Stimulated activated naive B cell treated with anti-CD40 and anti-IgM and Interleukin-4, amounts not matched to agents 10 μg/mL and 1 μg/mL and 100 μg/mL, for 72 hours (primary cell): ENCODE results near the gene AK8.
"Not testable (repeated sequence)": the region's sequence is repeated elsewhere in the genome, so short reads cannot be mapped to it uniquely, and the experiment has no call there.

Experiments used
- ATAC-seq, 2 donors: fragments of 150-1000 bp; cut with Tn5 transposase; replicated peaks; 2 replicates each; pipeline ENCODE4 v1.10.0; 2021; ENCODE audit warnings: moderate library complexity in 1 of 2
- DNase-seq: peaks from one replicate; pipeline ENCODE4 v3.0.0; 2021
- H3K27ac Mint-ChIP-seq: one replicate; pipeline ENCODE4 v1.8.0; 2022; ENCODE audit warnings: mild to moderate bottlenecking, mixed read lengths
- H3K27me3 Mint-ChIP-seq, 2 donors: one replicate each; pipeline ENCODE4 v1.8.0; 2022; ENCODE audit warnings: mixed read lengths in 2 of 2
- H3K36me3 Mint-ChIP-seq, 2 donors: one replicate each; pipeline ENCODE4 v1.8.0; 2022; ENCODE audit warnings: mixed read lengths in 2 of 2, mild to moderate bottlenecking in 1 of 2
- H3K4me1 Mint-ChIP-seq, 2 donors: one replicate each; pipeline ENCODE4 v1.8.0; 2022; ENCODE audit warnings: mixed read lengths in 2 of 2, mild to moderate bottlenecking in 1 of 2
- H3K4me3 Mint-ChIP-seq, 2 donors: one replicate each; pipeline ENCODE4 v1.8.0; 2022; ENCODE audit warnings: mild to moderate bottlenecking in 2 of 2, mixed read lengths in 2 of 2, moderate library complexity in 1 of 2
- H3K9me3 Mint-ChIP-seq, 2 donors: one replicate each; pipeline ENCODE4 v1.8.0; 2022; ENCODE audit warnings: mixed read lengths in 2 of 2, mild to moderate bottlenecking in 1 of 2

Gene AK8

GRCh38 chr9:132725306-132725705 is 152.8 kb downstream of the AK8 start:
- Mint-ChIP-seq H3K27me3 (peaks cover 16 to 43% of the 10 kb centered on the region in 2 donors), H3K36me3 (no peaks in the 10 kb centered on the region), H3K27ac (no peak overlapping the region), H3K4me3 (no peak overlapping the region), H3K4me1 (no peaks in the 10 kb centered on the region), H3K9me3 (no peaks in the 10 kb centered on the region)
- ATAC-seq (no peak), DNase-seq (no peak)

GRCh38 chr9:132723809-132724208 is 154.3 kb downstream of the AK8 start:
- ATAC-seq, result no peak
- no peaks in the 10 kb centered on the region for H3K9me3 Mint-ChIP-seq

GRCh38 chr9:132722564-132723065 is 155.5 kb downstream of the AK8 start:
- Mint-ChIP-seq H3K27ac (no peak overlapping the region), H3K36me3 (no peaks in the 10 kb centered on the region), H3K4me3 (no peak overlapping the region), H3K4me1 (no peaks in the 10 kb centered on the region), H3K9me3 (no peaks in the 10 kb centered on the region), H3K27me3 (peaks cover 20 to 49% of the 10 kb centered on the region in 2 donors)
- ATAC-seq, result no peak
- no peak for DNase-seq

More at GRCh38 chr9:132723809-132724208, 154.3 kb downstream of the AK8 start:
- Mint-ChIP-seq H3K27me3 (peaks cover 13 to 47% of the 10 kb centered on the region in 2 donors), H3K4me3 (no peak overlapping the region), H3K4me1 (no peaks in the 10 kb centered on the region), H3K36me3 (no peaks in the 10 kb centered on the region), H3K27ac (no peak overlapping the region)
- no peak for DNase-seq

GRCh38 chr9:132721661-132722060 is 156.4 kb downstream of the AK8 start:
- DNase-seq (no peak), ATAC-seq (no peak)
- Mint-ChIP-seq H3K4me1 (no peaks in the 10 kb centered on the region), H3K4me3 (no peak overlapping the region), H3K9me3 (no peaks in the 10 kb centered on the region), H3K36me3 (no peaks in the 10 kb centered on the region), H3K27me3 (peaks cover 26 to 53% of the 10 kb centered on the region in 2 donors), H3K27ac (no peak overlapping the region)

- H3K27ac Mint-ChIP-seq, ATAC-seq, H3K9me3 Mint-ChIP-seq, H3K4me3 Mint-ChIP-seq, DNase-seq, H3K36me3 Mint-ChIP-seq, H3K4me1 Mint-ChIP-seq: not testable (repeated sequence)
- peaks cover 27 to 46% of the 10 kb centered on the region in 2 donors for H3K27me3 Mint-ChIP-seq
These were observed 159.6 kb downstream of the AK8 start for GRCh38 chr9:132718381-132718928.

GRCh38 chr9:132717326-132717945 is 160.6 kb downstream of the AK8 start:
- Mint-ChIP-seq H3K4me3 (no peak overlapping the region), H3K27ac (no peak overlapping the region), H3K9me3 (no peaks in the 10 kb centered on the region), H3K4me1 (no peaks in the 10 kb centered on the region), H3K36me3 (no peaks in the 10 kb centered on the region), H3K27me3 (peaks cover 24 to 41% of the 10 kb centered on the region in 2 donors)
- DNase-seq, result no peak
- ATAC-seq, result no peak

- H3K27ac Mint-ChIP-seq, result no peak overlapping the region
- no peak for DNase-seq
- peaks cover 24 to 41% of the 10 kb centered on the region in 2 donors for H3K27me3 Mint-ChIP-seq
- no peaks in the 10 kb centered on the region for H3K9me3 Mint-ChIP-seq
- ATAC-seq, result no peak
- no peaks in the 10 kb centered on the region for H3K4me1 Mint-ChIP-seq
- H3K36me3 Mint-ChIP-seq, result no peaks in the 10 kb centered on the region
- no peak overlapping the region for H3K4me3 Mint-ChIP-seq
These were observed 162.1 kb downstream of the AK8 start for GRCh38 chr9:132716007-132716406.

- H3K4me1 Mint-ChIP-seq, result no peaks in the 10 kb centered on the region
- H3K4me3 Mint-ChIP-seq, result no peak overlapping the region
- no peaks in the 10 kb centered on the region for H3K9me3 Mint-ChIP-seq
- H3K36me3 Mint-ChIP-seq, result no peaks in the 10 kb centered on the region
- H3K27ac Mint-ChIP-seq, result no peak overlapping the region
- ATAC-seq, result no peak
- peaks cover 26 to 34% of the 10 kb centered on the region in 2 donors for H3K27me3 Mint-ChIP-seq
- no peak for DNase-seq
These were observed 165.3 kb downstream of the AK8 start for GRCh38 chr9:132712753-132713152.

- Mint-ChIP-seq H3K4me3 (no peak overlapping the region), H3K27ac (no peak overlapping the region), H3K36me3 (no peaks in the 10 kb centered on the region), H3K9me3 (no peaks in the 10 kb centered on the region), H3K27me3 (peaks cover 18 to 27% of the 10 kb centered on the region in 2 donors), H3K4me1 (no peaks in the 10 kb centered on the region)
- DNase-seq, result no peak
- ATAC-seq, result no peak
These were observed 166.2 kb downstream of the AK8 start for GRCh38 chr9:132711846-132712245.

GRCh38 chr9:132711152-132711551 is 166.9 kb downstream of the AK8 start:
- not testable (repeated sequence) for H3K4me1 Mint-ChIP-seq, DNase-seq, H3K4me3 Mint-ChIP-seq, H3K9me3 Mint-ChIP-seq, H3K36me3 Mint-ChIP-seq, H3K27ac Mint-ChIP-seq, ATAC-seq
- peaks cover 17 to 31% of the 10 kb centered on the region in 2 donors for H3K27me3 Mint-ChIP-seq

- H3K36me3 Mint-ChIP-seq, result no peaks in the 10 kb centered on the region
- H3K4me1 Mint-ChIP-seq, result no peaks in the 10 kb centered on the region
- no peaks in the 10 kb centered on the region for H3K9me3 Mint-ChIP-seq
- no peak for DNase-seq
- no peak for ATAC-seq
- H3K27me3 Mint-ChIP-seq, result peaks cover 19 to 36% of the 10 kb centered on the region in 2 donors
- no peak overlapping the region for H3K27ac Mint-ChIP-seq
- no peak overlapping the region for H3K4me3 Mint-ChIP-seq
These were observed 167.8 kb downstream of the AK8 start for GRCh38 chr9:132710333-132710732.

- Mint-ChIP-seq H3K27ac (no peak overlapping the region), H3K36me3 (no peaks in the 10 kb centered on the region), H3K4me3 (no peak overlapping the region), H3K27me3 (peaks cover 23 to 38% of the 10 kb centered on the region in 2 donors), H3K4me1 (no peaks in the 10 kb centered on the region), H3K9me3 (no peaks in the 10 kb centered on the region)
- DNase-seq, result no peak
- no peak for ATAC-seq
These were observed 169.2 kb downstream of the AK8 start for GRCh38 chr9:132708769-132709430.

GRCh38 chr9:132708239-132708638 is 169.8 kb downstream of the AK8 start:
- Mint-ChIP-seq H3K36me3 (no peaks in the 10 kb centered on the region), H3K4me1 (no peaks in the 10 kb centered on the region), H3K9me3 (no peaks in the 10 kb centered on the region), H3K27me3 (peaks cover 20 to 33% of the 10 kb centered on the region in 2 donors), H3K4me3 (no peak overlapping the region), H3K27ac (no peak overlapping the region)
- ATAC-seq, result no peak
- no peak for DNase-seq

GRCh38 chr9:132703336-132703735 is 174.7 kb downstream of the AK8 start:
- H3K36me3 Mint-ChIP-seq, result peaks cover 0 to 4% of the 10 kb centered on the region in 2 donors
- H3K27ac Mint-ChIP-seq, result no peak overlapping the region
- DNase-seq (no peak), ATAC-seq (no peak)
- H3K4me1 Mint-ChIP-seq, result no peaks in the 10 kb centered on the region
- H3K9me3 Mint-ChIP-seq, result peaks cover 2 to 4% of the 10 kb centered on the region in 2 donors
- H3K27me3 Mint-ChIP-seq, result peaks cover 9 to 15% of the 10 kb centered on the region in 2 donors
- no peak overlapping the region for H3K4me3 Mint-ChIP-seq

GRCh38 chr9:132702254-132702653 is 175.8 kb downstream of the AK8 start:
- peaks cover 0 to 4% of the 10 kb centered on the region in 2 donors for H3K36me3 Mint-ChIP-seq
- H3K27ac Mint-ChIP-seq, result no peak overlapping the region
- ATAC-seq (no peak), DNase-seq (no peak)
- peaks cover 9 to 13% of the 10 kb centered on the region in 2 donors for H3K27me3 Mint-ChIP-seq
- H3K4me1 Mint-ChIP-seq, result no peaks in the 10 kb centered on the region
- H3K4me3 Mint-ChIP-seq, result no peak overlapping the region
- H3K9me3 Mint-ChIP-seq, result peaks cover 4 to 5% of the 10 kb centered on the region in 2 donors
